ENCODE results near the gene SPDYC. TPM values are rescaled to one million over a fixed set of nuclear protein-coding genes. Genes with fewer than 3 reads are reported as not detected.

SPDYC gene
- total and polyA plus RNA-seq, 2 experiments from 2014 or later, result 0.24 TPM; not detected in 1

DNA sequence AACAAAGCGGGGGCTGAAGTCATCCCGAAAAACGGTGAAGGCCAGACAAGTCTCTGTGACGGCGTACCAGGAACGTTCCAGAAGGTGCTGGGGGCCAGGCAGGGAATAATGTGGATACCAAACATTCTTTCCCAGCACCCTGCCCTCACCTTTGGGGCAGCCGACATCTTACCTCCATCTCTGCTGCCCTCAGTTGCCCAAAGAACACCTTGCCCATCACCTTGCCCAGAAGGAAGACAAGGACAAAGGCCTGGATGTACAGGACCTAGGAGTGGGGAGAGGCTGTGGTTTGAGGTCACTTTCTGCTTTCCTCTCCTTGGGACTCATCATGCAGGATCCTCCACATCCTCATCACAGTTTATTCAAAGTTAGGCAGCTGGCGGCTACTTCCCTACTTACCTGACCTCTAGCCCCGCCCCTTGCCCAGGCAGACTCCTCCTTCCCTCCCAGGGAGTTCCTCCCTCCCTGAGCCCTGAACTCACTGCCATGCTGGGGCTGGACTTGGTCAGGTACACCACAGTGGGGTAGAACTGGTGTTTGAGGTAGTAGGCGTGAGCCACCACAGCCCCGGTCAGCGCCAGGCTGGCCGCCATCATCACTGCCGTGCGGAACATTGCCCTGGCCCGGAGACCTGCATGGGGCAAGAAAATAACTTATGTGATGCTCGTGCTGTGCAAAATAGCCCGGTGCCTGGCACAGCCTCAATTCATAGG, 36.9 kb upstream of the SPDYC start:
- Histone ChIP-seq H3K4me3 (peak overlapping the region; percentile 82), H3K9me3 (ENCODE audit: low read depth) (no peaks in the 10 kb centered on the region), H3K27me3 (no peaks in the 10 kb centered on the region), H3K4me1 (ENCODE audit: low read depth) (peaks cover 12% of the 10 kb centered on the region), H3K36me3 (peaks cover 29% of the 10 kb centered on the region), H3K27ac (no peak overlapping the region)
- peak in 1 of 2 donors; percentile 17 for DNase-seq (ENCODE audit: low read depth in 1 of 2, low spot score in 1 of 2)
- TF ChIP-seq, protein P1, sequence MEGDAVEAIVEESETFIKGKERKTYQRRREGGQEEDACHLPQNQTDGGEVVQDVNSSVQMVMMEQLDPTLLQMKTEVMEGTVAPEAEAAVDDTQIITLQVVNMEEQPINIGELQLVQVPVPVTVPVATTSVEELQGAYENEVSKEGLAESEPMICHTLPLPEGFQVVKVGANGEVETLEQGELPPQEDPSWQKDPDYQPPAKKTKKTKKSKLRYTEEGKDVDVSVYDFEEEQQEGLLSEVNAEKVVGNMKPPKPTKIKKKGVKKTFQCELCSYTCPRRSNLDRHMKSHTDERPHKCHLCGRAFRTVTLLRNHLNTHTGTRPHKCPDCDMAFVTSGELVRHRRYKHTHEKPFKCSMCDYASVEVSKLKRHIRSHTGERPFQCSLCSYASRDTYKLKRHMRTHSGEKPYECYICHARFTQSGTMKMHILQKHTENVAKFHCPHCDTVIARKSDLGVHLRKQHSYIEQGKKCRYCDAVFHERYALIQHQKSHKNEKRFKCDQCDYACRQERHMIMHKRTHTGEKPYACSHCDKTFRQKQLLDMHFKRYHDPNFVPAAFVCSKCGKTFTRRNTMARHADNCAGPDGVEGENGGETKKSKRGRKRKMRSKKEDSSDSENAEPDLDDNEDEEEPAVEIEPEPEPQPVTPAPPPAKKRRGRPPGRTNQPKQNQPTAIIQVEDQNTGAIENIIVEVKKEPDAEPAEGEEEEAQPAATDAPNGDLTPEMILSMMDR (IDR thresholded peaks at IDR 0.05; ENCODE audit: low read depth, low read length), result no peak

DNA sequence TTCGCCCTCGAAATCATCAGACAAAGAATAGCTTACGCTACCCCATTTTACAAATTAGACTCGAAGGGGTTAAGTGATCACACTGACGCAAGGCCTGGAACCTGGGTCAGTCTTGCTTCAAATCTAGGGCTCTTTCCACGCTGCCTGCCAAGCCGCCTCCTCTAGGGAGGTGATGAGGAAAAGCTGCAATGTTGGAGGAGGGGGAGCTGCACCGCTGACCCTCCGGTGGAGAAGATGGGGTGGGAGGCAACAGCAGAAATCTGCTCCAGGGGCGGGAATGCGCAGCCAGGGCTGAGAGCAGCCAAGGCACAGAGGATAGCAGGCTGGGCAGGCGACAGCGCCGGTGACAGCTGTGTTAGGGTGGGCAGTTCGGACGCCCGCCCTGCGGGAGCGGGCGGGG, 36.3 kb upstream of the SPDYC start:
- peak in 1 of 2 donors; percentile 54 for DNase-seq (ENCODE audit: low read depth in 1 of 2, low spot score in 1 of 2)
- TF ChIP-seq, protein P1 (IDR thresholded peaks at IDR 0.05; ENCODE audit: low read depth, low read length), result no peak
- H3K9me3 ChIP-seq (ENCODE audit: low read depth), result no peaks in the 10 kb centered on the region
- peaks cover 12% of the 10 kb centered on the region for H3K4me1 ChIP-seq (ENCODE audit: low read depth)
- H3K27ac ChIP-seq, result peak overlapping the region; percentile 98
- peaks cover 23% of the 10 kb centered on the region for H3K36me3 ChIP-seq
- peak overlapping the region; percentile 82 for H3K4me3 ChIP-seq
- no peaks in the 10 kb centered on the region for H3K27me3 ChIP-seq

DNA sequence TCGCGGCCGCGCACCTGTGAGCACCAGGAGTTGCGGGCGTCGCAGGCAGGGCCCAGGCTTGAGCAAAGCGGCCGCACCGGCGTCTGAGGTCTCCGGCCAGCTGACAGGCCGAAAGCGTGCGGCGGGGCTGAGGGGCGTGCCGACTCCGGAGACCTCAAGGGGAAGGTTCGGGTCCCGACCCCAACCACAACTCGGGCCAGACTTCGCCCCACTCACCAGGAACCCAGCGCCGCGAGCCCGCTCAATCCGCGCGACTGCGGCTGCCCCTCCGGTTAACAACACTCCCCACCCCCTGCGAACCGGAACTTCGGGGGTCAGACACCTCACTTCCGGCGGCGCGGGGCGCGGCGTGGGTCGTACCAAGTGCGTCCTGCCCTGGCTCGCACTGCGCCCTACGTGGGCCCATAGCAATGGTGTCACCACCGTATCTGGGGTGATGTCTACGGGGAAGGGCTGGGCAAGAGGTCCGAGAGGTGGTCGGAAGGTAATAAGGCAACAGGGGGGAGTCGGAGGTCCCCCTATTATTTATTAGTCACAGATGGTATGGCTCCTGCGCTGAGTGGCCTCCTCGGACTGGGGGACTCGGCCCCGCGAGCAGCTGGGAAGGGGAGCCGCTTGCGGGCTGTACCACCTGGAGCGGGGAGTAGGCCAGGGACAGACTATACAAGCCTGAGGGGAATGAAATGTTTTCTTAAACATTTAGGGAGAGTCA, 35.6 kb upstream of the SPDYC start, which contains the start of gene SYVN1:
SYVN1 (minus strand) TSS at position 280 of the 712 bp plus-strand sequence. CDS start 918 bp downstream, outside the sequence.
- Histone ChIP-seq H3K4me1 (ENCODE audit: low read depth) (peaks cover 12% of the 10 kb centered on the region), H3K27ac (peak within 1 kb of the TSS; percentile 98), H3K36me3 (peaks cover 17% of the 10 kb centered on the region), H3K27me3 (no peaks in the 10 kb centered on the region), H3K4me3 (peak within 1 kb of the TSS; percentile 82), H3K9me3 (ENCODE audit: low read depth) (no peaks in the 10 kb centered on the region)
- TF ChIP-seq, protein P1 (IDR thresholded peaks at IDR 0.05; ENCODE audit: low read depth, low read length), result no peak
- DNase-seq (ENCODE audit: low read depth in 1 of 2, low spot score in 1 of 2), result peak; percentile 90 to 93

DNA sequence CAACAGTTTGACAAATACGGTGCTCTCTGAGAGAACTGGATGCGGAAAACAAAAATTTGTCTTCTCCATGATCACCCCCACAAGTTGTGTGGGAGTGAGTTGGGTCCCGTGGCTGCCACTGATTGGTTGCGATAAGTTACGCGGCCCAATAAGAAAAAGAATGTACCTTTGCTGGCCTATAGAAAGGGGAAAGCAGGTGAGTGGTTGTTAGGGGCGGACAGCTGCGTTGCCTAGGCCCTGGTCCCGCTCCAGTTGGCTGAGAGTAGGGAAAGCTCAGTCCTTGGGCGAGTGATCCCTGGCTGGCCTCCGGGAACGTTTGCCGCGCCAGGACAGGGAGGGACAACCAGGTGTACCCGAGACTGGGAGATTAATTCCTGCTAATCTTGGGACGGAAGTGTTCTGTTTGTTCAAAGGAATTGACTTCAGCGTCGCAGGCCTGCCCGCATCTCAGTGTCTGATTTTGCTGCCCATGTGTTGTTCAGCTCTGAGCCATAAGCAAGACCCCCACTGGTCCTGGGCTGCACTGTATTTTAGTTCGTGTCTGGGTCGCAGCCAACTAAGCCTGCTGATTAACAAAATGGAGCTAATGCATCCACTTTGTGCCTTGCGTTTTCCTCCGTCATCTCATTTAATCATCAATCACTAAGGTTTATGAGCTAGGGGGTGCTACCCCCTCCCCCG, 34.9 kb upstream of the SPDYC start:
- peak; percentile 96 to 97 for DNase-seq (ENCODE audit: low read depth in 1 of 2, low spot score in 1 of 2)
- H3K4me3 ChIP-seq, result peak overlapping the region; percentile 82
- H3K27ac ChIP-seq, result peak overlapping the region; percentile 98
- peaks cover 12% of the 10 kb centered on the region for H3K4me1 ChIP-seq (ENCODE audit: low read depth)
- TF ChIP-seq, protein P1 (IDR thresholded peaks at IDR 0.05; ENCODE audit: low read depth, low read length), result no peak
- peaks cover 13% of the 10 kb centered on the region for H3K36me3 ChIP-seq
- peaks cover 1% of the 10 kb centered on the region for H3K27me3 ChIP-seq
- H3K9me3 ChIP-seq (ENCODE audit: low read depth), result no peaks in the 10 kb centered on the region

DNA sequence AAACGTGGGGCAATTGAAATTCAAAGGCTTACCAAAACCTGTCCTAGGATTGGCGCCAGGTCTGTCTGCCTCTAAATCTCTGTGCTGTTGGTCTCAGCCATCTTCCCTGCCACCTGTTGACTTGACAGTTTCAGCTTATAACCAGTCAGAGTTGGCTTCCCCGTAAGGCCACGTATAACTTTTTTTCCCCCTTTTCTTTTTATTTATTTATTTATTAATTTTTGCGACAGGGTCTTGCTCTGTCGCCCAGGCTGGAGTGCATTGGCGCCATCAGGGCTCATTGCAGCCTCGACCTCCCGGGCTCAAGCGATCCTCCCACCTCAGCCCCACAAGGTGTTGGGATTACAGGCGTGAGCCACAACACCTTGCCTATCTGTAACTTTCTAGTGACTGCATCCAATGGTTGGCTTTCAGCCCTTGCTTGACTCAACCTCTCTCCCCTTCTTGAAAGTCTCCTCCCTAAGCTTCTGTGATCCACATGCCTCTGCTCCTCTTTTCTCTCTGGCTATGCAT, 34.3 kb upstream of the SPDYC start:
- H3K27ac ChIP-seq, result peak overlapping the region; percentile 98
- DNase-seq (ENCODE audit: low read depth in 1 of 2, low spot score in 1 of 2), result no peak
- peak overlapping the region; percentile 82 for H3K4me3 ChIP-seq
- H3K9me3 ChIP-seq (ENCODE audit: low read depth), result no peaks in the 10 kb centered on the region
- TF ChIP-seq, protein P1 (IDR thresholded peaks at IDR 0.05; ENCODE audit: low read depth, low read length), result no peak
- H3K4me1 ChIP-seq (ENCODE audit: low read depth), result peaks cover 12% of the 10 kb centered on the region
- peaks cover 7% of the 10 kb centered on the region for H3K27me3 ChIP-seq
- H3K36me3 ChIP-seq, result peaks cover 7% of the 10 kb centered on the region
